Stimulated activated CD8-positive, alpha-beta memory T cell treated with anti-CD3 and anti-CD28 coated beads, Interleukin-4, amount 100 ng/mL, for 48 hours (primary cell): ENCODE results near the gene MAGI1.

Source experiments
- DNase-seq: peaks from one replicate; pipeline ENCODE4 v3.0.0-alpha.2; 2020

The MAGI1 gene

GRCh38 chr3:65439641-65440284 is 599.0 kb downstream of the MAGI1 start:
- no peak for DNase-seq

DNA sequence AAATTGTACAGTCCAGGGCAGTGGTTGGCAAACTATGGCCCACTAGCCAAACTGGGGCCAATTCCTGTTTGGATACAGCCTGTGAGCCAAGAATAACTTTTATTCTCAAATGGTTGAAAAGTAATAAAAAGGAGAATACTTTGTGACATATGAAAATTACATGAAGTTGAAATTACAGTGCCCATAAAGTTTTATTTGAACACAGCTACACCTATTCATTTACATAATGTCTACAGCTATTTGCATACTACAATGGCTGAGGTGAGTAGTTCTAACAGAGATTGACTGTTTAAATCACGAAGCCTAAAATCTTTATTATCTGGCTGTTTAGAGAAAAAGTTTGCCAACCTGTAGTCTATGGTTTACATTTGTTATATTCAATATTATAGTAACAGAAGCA is 600.1 kb downstream of the MAGI1 start:
- DNase-seq: no peak

DNA sequence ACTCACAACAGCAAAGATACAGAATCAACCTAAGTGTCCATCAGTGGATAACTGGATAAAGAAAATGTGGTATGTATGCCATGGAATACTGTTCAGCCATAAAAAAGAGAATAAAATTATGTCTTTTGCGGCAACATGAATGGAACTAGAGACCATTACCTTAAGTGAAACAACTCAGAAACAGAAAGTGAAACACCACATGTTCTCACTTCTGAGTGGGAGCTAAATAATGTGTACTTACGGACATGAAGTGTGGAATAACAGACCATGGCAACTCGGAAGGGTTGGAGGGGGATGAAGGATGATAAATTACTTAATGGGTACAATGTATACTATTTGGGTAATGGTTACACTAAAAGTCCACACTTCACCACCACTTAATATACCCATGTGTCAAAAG is 600.6 kb downstream of the MAGI1 start:
- DNase-seq: no peak

GRCh38 chr3:65436580-65436979 is 602.1 kb downstream of the MAGI1 start:
- DNase-seq: no peak

DNA sequence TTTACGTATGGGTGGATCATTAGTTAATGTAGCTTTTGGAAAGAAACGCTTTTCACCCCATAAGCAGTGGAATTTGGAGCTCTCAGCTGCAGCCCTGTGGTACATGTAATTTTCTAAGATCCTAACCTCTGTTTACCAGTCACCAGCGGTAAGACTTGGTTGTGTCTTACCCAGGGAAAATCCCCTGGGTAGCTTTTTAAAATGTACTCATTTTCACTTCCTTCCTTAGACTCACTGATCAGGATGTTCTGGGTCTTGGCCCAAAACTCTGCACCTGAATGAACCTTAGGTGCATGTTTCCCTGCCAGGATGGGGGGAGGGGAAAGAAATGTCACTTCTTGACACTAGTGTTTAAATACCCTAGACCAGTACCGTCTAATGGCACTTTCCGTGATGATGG is 605.2 kb downstream of the MAGI1 start:
- no peak for DNase-seq

DNA sequence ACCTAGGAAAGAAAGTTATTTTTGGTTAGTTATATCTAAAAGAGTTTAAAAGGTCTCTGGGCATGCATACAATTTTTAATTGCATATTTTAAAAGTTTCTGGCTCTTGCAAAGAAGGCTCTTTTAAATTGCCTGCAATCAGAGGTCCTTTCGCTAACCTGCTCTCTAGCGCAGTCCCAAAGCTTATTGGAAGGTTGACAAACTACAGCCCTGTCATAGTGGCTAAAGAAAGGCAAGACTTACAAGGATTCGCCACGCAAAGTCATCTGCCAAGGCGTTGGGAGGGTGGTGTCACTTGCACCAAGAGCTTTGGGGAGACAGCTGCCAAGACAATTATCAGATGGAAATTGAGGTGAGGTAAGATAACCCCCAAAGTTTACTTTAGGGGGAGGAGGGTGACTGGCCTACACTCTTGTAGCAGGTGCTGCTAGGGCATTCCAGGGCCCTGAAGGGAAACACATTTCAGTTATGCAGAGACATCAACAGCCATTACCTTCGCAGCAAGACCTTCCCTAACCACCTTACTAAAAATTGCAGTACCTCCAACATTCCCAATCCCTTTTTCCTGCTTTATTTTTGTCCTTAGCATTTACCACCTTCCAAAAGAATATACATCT is 606.2 kb downstream of the MAGI1 start:
- DNase-seq: no peak

GRCh38 chr3:65425880-65426279 is 612.8 kb downstream of the MAGI1 start:
- no peak for DNase-seq

- no peak for DNase-seq
These were observed 616.6 kb downstream of the MAGI1 start for GRCh38 chr3:65422154-65422553.

DNA sequence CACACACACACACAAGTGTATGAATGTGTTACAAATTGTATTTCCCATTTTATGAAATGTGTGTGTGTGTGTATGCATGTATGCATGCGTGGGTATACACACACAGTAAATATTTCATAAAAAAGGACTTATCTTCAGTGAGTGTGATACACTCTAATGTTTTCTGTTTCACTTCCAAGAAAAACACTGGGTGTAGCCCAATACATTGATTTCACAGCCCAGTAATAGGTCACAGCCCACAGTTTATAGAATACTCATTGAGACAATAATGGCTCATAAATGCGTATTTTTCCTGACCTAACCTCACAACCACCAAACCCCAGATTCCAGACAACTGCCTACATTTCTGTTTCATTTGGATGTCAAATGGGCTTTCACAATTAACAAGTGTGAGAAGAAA is 619.5 kb downstream of the MAGI1 start:
- DNase-seq: no peak

GRCh38 chr3:65413891-65414290 is 624.8 kb downstream of the MAGI1 start:
- no peak for DNase-seq

- no peak for DNase-seq
These were observed 626.1 kb downstream of the MAGI1 start for GRCh38 chr3:65412588-65412987.

DNA sequence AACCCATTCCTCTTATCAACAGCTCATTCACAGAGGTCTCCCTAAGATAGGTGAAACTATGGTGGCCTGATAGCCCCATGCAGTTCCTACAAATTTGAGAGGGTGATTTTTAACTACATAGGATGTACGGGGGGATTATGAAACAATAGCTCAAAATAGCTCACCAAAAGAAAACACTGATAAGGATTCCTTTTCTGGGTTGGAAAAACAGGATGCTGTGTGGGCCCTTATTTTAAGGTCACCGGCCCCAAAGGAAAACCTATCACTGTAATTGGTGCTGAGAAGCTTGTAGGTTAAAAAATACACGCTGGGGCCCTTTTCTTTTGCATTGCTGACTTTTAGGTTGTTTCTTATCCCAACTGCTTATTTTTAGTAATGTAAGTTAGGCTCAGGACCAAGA is 627.4 kb downstream of the MAGI1 start:
- no peak for DNase-seq

DNA sequence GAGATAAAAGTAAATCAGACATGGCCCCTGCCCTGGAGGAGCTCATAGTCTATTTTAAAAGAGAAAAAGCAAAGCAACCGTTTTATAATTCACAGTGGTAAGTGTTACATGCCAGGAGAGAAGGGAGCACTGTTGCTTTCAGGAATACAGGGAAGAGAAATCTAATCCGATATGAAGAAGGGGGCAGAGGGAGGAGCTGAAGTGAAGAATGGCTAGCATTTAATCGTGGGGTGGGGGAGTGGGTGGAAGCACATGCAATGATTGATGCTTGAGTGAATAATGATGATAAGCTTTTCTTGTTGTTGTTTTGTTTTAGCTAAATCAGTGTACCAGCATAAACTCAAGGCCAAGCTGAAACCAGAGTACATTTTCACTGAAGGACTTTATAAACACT is 629.5 kb downstream of the MAGI1 start:
- DNase-seq: no peak

- no peak for DNase-seq
These were observed 630.1 kb downstream of the MAGI1 start for GRCh38 chr3:65408531-65409175.

- DNase-seq: no peak
These were observed 632.2 kb downstream of the MAGI1 start for GRCh38 chr3:65406470-65406869.

DNA sequence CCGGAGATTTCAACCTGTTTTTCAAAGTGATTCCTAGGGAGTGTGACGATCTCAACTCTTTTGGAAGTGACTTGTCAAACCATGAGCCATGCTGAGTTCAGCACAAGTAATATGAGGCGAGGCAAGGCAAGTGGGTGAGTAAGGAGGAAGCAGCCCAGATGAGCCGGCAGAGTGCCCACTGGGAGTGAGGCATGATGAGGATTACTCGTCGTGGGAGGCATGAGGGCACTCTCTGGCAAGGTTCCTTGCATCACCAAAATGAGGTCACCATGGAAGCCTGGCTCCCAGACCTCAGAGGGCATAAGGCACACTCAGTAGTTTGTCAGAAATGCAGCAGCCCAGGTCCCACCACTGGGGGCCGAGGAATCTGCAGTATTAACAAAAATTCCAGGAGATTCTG is 636.1 kb downstream of the MAGI1 start:
- DNase-seq: no peak

DNA sequence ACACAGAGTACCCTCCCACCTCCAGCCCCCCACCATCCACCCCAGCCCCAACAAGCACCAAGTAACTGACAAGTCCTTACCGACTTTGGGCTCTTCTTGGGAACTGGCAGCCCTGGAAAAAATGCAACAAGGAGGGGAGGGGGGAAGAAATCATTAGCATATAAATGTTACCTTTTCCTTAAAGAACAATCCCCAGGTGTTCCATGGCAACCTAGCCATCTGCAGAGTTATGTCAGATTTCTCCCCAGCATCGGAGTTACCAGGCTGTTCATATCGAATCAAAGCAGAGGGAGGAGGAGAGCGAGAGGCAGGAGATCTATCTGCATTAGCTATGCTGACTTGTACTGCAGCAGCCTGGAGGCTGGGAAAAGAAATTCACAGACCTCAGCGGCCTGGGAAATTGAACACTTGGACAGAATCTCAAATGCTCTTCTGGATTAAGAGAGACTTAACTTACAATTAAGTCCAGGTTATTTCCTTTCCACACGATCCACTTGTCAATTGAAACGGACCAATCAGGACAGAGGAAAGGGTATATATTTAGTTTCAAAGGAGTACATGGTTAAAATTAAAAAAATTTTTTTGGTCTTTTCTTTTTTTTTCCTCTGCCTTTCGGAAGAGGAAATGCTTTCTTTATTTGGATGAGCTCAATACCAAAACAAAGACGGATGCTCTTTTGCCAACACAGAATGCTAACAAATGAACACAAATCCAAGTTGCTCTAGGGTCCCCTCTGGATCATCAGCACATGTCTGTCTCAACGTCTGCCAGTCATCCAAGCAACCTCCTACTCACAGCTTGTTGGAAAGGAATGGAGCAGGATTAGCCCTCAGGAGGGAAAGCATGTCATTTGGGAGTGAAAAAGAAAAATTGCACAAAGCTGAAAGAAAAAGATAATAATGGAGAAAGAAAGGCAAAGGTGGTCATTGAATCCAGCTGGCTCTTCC is 637.1 kb downstream of the MAGI1 start:
- DNase-seq: no peak

GRCh38 chr3:65400899-65401298 is 637.8 kb downstream of the MAGI1 start:
- DNase-seq: no peak

DNA sequence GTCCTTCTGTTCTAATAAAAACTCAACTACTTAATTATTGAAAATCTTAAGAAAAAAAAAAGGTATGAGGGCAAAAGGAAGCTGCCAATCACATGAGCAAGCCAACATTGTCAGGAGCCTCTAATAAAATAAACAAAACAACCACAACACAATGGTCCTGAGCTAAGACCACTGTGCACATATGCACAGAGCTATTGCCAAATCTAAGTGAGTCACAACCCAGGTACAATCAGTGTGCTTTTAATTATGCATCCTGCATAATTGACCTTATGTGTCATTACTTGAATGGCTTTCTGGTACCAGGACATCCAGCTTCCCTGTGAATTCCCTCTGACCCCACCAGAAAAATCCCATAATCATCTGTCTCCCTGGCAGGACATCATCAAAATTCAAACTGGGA is 639.8 kb downstream of the MAGI1 start:
- no peak for DNase-seq

- DNase-seq: no peak
These were observed 642.6 kb downstream of the MAGI1 start for GRCh38 chr3:65396078-65396477.

DNA sequence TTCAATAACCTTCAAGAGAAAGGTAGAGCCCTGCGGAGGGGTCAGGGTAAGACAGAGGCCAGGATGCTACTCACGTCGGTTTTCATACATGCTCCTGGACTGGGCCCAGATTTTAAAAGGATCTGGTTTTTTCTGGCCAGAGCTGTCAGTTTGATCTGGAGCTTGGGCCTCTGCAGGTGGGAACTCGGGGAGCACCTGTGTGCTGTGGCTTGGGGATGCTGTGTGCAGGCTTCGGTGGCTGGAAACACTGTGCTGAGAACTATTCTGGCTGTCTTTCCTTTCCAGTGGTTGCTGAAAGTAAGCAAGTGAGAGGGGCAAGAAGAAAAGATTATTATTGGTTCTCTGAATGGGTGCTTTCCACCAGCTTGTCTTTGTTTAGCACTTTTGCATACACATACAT is 647.6 kb downstream of the MAGI1 start:
- DNase-seq: no peak

GRCh38 chr3:65385805-65386204 is 652.9 kb downstream of the MAGI1 start:
- DNase-seq: no peak

DNA sequence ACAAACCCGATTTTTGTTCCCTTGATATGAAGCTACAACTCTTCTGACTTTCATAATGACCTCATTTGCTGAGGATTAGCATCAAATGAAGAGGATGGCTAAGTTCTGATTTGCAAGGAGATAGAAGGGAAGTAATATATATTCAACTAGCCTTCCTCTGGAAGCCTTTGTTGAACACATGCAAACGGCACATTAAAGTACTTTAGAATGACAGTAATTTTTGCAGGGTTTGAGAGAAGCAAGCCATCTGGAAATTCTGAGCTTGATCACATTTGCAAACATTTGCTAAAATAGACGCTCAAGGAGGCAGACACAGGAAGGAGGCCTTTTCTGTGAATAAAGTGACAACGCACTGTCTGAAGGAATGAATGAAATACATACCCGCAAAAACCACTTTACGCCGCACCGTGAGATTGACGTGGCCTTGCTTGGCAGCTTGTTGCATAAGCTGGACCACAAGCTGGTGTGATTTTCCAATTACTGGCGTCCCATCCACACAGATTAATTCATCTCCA is 657.2 kb downstream of the MAGI1 start:
- DNase-seq: no peak
